Stimulated activated CD4-positive, alpha-beta T cell treated with anti-CD3 and anti-CD28 coated beads, Interleukin-4, amount 100 ng/mL, for 48 hours (primary cell): ENCODE measurements around the gene PLA2G15.

Experiments
- DNase-seq, 2 donors: peaks; one replicate each; pipeline ENCODE4 v3.0.0-alpha.2; 2020; ENCODE audit warnings: low read depth in 2 of 2

PLA2G15 gene

DNA sequence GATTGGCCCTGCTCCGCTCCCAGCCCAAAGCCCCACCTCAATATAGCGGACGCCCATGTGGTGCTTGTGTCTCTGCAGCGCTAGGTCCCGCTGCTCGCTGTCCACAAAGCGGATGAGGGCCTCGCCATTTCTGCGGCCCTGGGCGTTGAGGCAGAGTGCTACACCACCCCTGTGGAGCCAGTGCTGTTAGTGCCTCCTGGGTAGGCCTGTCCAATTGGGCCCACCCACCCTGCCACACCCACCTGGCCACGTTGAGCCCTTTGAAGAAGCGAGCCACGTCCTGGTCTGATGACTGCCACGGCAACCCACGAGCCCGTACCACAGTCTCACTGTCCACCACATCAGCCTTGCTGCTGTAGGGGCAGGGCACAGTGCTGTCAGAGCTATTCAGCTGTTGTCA lies 12.8 kb upstream of the PLA2G15 start:
- DNase-seq, result no peak

GRCh38 chr16:68233085-68233834 lies 11.9 kb upstream of the PLA2G15 start:
- DNase-seq, result no peak

DNA sequence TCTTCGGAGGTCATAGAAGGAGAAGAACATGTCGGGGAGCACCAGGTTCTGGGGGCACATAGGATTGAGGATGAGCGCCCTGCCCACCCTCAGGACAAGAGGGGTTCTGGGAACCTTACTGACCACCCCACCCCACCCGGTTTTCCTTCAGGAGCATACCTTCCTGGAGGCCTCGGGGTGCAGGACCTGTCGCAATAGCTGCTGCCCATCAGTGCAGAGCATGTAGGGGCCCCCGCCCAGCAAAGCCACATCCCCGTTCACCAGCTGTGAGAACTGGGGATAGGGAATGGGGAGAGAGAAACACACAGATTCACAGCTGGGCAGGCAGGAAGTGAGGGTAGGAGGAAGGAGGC lies 11.4 kb upstream of the PLA2G15 start:
- DNase-seq, result no peak

DNA sequence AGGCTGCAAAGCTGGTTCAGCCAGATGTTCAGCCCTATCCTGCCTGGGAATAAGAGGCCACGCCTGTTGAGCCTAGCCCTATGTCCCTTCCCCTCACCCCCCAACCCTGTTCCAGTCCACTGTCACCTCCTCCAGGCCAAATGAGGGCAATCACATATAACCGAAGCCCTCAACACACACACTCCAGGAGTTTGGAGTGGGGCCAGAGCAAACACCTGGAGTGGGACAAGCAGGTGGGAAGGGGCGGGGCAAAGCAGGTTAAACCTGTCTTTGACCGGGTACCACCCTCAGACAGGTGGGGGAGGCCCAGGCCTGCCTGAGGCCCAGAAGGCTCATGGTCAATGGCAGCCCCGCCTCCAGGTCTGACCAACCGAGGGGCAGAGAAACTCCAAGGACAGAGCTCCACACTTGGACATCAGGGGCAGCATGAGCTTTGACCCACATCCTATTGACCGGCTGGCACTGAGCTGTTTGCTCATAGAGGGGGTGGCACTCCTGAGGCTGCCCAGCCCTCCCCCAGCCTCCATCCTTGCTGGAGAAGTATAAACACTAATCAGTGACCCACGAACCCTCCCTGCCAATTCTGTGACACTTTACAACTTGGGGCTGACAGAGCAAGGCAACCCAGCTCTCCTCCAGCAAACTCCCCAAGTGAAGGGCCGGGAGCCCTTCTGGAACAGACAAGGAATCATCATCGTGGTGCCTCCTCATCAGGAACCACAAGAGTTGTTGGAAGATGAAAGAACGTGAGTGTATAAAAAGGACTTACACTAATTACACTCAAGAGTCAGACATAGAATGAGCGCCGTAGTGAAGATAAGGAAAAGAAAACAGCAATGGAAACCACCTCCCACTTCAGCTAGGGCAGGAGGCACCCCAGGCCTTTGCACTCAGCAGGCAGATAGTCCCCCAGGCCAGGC lies 10.7 kb upstream of the PLA2G15 start:
- DNase-seq, result no peak

GRCh38 chr16:68235108-68235886 lies 9.9 kb upstream of the PLA2G15 start:
- DNase-seq, result no peak

GRCh38 chr16:68235887-68236136 lies 9.4 kb upstream of the PLA2G15 start, which contains the start of gene ESRP2:
TSS of gene ESRP2 (minus strand) at chr16:68236127. CDS start at chr16:68236045, 82 bp downstream.
- no peak for DNase-seq

GRCh38 chr16:68236137-68236825 lies 8.9 kb upstream of the PLA2G15 start:
- no peak for DNase-seq

DNA sequence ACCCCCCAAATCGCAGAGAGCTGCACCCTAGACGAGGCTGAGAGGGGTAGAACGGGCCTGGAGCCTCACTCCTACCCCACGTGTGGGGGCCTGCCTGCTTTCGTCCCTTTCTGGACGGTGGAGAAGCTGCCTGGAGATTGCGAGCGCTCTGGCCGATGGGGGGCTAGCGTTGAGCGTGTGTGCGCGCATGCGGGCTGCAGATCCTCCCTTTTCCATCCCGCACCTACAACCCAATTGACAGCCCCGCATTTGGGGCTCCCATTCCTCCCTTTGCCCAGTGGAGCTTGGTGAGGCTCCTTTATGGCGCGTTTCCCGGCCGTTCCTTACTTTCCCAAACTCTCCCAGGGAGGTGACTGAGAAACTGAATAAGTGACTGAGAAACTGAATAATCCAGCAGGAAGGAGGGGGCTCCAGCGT lies 8.3 kb upstream of the PLA2G15 start:
- DNase-seq, result no peak

GRCh38 chr16:68237243-68238028 lies 7.7 kb upstream of the PLA2G15 start:
- DNase-seq, result peak; percentile 86 to 91

GRCh38 chr16:68238029-68238345 lies 7.2 kb upstream of the PLA2G15 start:
- no peak for DNase-seq

DNA sequence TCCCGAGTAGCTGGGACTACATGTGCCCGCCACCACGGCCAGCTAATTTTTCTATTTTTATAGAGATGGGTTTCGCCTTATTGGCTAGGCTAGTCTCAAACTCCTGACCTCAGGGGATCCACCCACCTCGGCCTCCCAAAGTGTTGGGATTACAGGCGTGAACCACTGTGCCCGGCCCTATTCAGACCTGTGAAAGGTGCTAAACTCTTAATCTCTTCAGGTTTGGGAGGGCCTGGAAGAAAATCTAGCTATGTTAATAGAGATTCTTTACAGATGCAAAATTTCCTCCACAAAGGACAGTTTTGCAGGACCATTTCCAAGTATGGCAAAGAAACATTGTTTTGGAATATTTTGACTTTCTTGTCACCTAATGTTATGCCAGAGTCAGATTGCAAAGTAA lies 3.1 kb upstream of the PLA2G15 start:
- DNase-seq, result no peak

DNA sequence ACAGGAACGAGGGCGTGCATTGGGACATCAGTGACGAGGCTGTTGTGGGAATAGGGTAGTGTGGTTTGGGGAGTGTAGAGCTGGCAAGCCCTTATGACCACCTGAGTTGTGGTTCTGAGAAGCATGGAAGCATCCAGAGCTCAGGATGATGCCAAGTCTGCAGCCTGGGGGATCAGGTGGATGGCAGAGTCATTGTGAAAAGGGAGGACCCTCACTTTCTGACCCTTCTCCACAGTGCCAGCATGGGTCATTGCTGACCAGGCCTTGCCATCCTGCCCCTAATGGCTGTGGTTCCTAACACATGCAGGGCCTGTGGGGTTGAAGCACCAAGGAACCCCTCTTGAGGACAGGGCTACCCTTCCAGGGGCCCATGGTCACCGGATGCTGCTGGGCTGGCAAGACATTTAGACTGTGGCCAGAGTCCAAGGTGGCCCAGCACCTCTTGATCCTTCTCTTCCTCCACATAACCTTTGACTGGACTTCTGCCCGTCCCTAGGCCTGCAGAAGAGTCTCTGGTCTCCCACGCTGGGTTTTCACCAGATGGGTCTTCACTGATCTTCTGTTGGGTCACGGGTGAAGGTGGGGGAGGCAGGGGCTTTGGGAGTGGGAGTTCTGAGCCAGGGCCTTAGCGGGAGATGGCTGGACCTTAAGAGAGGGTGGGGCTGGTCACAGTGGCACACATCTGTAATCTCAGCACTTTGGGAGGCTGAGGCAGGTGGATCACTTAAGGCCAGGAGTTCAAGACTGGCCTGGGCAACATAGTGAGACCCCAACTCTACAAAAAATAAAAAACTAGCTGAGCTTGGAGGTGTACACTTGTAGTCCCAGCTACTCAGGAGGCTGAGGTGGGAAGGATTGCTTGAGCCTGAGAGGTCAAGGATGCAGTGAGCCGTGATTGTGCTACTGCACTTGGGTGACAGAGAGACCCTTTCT lies 2.0 kb upstream of the PLA2G15 start:
- no peak for DNase-seq

GRCh38 chr16:68244481-68244902 lies 681 bp upstream of the PLA2G15 start:
- DNase-seq, result no peak

DNA sequence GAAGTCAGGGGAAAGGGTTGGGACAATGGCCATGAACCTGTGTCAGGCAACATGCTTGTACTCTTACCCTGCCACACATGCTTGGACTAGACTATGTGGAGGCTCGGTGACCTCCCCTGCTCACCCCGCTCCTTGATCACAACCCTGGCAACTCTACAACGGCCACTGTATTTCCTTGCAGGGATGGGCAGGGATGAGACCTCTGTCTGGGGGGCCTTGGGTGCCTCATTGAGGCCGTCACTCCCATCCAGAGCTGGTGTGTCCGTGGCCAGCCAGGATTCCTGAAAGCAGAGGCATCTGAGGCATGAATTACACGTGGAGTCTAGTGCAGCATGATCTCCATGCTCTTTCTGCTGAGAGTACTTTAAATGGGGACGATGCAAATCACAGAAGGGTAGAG lies 948 bp downstream of the PLA2G15 start:
- DNase-seq, result no peak

DNA sequence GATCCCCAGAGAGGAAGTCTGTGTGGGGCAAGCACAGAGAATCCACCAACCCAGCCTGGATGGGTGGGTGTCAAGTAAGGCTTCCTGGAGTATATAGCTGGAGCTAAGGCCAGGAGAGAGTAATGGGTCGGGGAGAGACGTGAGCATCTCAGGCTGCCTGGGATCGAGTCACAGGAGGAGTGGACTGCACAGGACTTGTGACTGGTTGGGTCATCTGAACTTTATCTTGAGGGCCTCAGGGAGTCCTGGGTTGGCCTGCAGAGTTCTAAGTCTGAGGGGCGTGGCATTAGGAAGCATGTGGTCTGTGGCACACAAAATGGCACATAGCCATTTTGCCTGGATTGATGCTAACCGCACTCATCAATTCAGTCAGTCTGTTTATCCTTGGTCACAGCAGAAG lies 1.5 kb downstream of the PLA2G15 start:
- DNase-seq, result no peak

DNA sequence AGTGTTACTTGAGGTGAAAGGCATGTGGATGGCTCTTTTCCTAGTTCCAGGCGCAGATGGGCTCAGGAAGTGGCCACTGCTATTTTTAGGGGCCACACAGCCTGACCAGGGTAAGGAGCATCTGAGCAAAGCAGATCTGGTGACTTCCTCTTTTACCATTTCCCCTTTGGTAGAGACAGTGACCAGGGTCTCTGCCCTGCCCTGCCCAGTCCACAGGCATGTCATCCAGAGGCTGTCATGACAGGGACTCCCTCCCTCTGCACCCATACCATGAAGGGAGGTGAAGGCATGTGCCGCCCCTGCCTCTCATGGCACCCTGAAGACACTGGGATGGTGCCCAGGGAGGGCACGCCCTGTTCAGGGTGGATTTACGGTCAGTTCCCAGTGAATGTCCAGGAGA lies 2.2 kb downstream of the PLA2G15 start:
- DNase-seq, result no peak

- no peak for DNase-seq
Measured at GRCh38 chr16:68247932-68248331, 2.8 kb downstream of the PLA2G15 start.

DNA sequence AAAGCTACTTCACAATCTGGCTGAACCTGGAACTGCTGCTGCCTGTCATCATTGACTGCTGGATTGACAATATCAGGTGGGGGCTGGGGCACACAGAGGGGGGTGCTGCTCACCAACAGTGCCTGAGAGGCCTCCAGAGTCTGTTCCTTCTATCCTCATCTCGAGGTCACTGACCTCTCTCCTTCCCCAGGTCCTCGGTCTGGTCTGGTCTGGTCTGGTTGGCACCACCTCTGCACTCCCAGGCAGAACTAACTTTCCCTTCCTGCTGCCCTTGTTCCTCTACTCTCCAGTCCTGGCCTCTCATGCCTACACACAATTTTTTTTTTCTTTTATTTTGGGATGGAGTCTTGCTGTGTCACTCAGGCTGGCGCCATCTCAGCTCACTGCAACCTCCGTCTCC lies 4.2 kb downstream of the PLA2G15 start:
- no peak for DNase-seq

GRCh38 chr16:68250951-68251350 lies 5.8 kb downstream of the PLA2G15 start:
- DNase-seq, result no peak

DNA sequence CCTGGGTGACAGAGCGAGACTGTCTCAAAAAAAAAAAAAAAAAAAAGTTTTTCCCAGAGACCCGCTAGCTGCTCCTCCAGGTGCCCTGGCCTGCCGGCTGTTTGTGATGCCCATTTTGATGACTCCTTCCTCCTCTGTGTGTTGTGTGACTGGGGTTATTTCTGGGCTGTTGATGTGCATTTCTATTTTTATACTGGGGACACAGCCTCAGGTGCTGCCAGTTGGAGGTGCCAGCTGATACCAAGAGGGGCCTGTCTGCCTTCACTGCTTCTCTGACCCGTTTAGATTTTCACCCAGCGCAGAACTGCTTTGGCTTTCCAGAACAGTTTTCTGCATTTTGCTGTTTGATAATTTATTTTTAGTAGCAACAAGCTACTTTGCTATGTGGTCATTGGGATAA lies 6.7 kb downstream of the PLA2G15 start:
- DNase-seq, result no peak
